Fibroblast of pulmonary artery (primary cell): ENCODE data around the gene TBL2.
"Not testable (repeated sequence)": the region's sequence is repeated elsewhere in the genome, so short reads cannot be mapped to it uniquely, and the experiment has no call there.

Source experiments
- DNase-seq: peaks from one replicate; pipeline ENCODE4 v3.0.0-alpha.2; 2010; ENCODE audit warnings: low read depth
- H3K4me3 ChIP-seq: replicated peaks from 2 replicates; pipeline ENCODE4 v1.5.1; 2011; ENCODE audit warnings: low read depth, mild to moderate bottlenecking, control low read depth, low read length, moderate library complexity
- TF ChIP-seq, protein P1 (sequence below): IDR thresholded peaks from 2 replicates; pipeline ENCODE4 v1.5.1; 2011; ENCODE audit warnings: mild to moderate bottlenecking, control low read depth, low read length, inconsistent platforms; ENCODE audit errors: missing control alignments

The TBL2 gene

DNA sequence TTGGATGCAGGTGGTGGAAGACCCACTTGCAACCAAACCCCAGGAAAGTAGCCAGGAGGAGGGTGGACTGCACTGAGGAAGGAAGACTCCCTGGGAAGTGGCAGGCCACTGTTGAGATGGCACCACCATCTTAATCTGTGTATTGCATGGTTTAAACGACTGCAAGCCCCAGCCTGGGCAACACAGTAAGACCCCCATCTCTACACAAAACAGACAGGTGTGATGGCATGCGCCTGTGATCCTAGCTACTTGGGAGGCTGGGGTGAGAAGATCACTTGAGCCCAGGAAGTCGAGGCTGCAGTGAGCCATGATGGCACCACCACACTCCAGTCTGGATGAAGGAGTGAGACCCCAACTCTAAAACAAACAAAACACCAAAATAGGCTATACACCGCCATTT is 11.2 kb downstream of the TBL2 start:
- TF ChIP-seq, protein P1, sequence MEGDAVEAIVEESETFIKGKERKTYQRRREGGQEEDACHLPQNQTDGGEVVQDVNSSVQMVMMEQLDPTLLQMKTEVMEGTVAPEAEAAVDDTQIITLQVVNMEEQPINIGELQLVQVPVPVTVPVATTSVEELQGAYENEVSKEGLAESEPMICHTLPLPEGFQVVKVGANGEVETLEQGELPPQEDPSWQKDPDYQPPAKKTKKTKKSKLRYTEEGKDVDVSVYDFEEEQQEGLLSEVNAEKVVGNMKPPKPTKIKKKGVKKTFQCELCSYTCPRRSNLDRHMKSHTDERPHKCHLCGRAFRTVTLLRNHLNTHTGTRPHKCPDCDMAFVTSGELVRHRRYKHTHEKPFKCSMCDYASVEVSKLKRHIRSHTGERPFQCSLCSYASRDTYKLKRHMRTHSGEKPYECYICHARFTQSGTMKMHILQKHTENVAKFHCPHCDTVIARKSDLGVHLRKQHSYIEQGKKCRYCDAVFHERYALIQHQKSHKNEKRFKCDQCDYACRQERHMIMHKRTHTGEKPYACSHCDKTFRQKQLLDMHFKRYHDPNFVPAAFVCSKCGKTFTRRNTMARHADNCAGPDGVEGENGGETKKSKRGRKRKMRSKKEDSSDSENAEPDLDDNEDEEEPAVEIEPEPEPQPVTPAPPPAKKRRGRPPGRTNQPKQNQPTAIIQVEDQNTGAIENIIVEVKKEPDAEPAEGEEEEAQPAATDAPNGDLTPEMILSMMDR, result no peak
- H3K4me3 ChIP-seq, result no peak overlapping the region
- no peak for DNase-seq

DNA sequence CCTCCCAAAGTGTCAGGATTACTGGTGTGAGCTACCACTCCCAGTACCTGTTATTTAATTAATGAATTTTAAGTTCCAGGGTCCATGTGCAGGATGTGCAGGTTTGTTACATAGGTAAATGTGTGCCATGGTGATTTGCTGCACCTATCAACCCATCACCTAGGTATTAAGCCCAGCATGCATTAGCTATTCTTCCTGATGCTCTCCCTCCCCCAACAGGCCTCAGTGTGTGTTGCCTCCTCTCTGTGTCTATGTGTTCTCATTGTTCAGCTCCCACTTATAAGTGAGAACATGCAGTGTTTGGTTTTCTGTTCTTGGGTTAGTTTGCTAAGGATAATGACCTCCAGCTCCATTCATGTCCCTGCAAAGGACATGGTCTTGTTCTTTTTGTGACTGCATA is 11.9 kb downstream of the TBL2 start:
- DNase-seq, H3K4me3 ChIP-seq: not testable (repeated sequence)

DNA sequence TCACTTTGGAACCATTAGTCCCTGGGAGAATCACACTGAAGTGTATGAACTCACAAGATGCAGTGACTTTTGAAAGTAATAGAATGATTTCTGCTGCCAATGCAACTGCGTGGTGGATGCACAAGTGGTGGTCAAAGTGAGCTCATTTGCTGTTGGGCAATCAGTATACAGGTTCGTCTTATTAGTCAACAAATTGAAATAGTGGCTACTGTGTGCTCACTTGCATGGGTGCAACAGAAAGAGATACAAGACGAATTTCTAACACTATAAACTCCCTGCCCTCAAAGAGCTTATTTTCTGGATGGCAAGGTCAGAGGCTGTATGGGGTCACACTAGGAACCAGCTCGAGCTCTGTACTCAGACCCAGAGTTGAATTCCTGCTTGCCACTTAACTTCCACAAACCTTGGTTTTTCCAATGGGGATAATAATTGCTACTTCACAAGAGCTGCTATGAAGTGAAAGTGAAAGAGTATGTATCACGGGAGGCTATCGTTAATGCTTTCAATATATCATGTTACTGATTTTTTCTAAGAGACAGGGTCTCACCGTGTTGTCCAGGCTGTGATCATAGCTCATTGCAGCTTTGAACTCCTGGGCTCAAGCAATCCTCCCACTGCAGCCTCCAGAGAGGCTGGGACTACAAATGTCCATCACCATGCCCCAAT is 12.6 kb downstream of the TBL2 start:
- TF ChIP-seq, protein P1, result no peak
- DNase-seq, result no peak
- H3K4me3 ChIP-seq, result no peak overlapping the region

DNA sequence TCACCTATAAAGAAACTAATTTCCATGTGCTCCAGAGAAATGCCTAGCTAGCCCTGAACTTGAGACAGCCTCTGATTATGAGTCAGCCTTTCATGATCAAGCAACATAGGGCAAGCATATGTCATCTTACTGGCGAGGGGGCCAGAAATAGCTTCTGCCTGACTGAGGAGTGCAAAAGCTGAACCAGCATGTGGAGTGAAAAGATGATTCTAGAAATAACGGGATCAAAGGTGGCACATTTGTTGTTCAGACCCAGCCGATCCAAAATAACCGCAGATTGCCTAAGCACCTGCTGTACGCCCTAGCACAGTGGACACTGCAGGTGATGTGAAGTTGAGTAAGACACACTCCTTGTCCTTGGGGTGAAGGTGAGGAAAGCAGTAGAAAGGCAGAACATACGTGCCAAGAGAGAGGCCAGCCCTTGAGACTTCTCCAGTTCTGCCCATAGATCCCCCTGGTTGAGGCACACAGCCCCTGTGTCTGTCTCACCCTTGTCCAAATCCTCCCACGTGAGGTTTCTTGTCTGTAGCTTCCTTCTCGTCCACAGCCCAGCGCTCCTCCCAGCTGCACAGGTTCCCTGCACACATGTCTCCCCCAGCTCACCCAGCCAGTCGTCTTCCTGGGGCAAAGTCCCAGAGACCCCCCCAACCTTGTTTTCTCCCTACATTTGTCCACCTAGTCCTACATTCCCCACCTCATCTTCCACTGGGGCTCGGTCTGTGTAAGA is 18.1 kb downstream of the TBL2 start:
- peak; percentile 64 for DNase-seq
- TF ChIP-seq, protein P1, result no peak
- no peak overlapping the region for H3K4me3 ChIP-seq

DNA sequence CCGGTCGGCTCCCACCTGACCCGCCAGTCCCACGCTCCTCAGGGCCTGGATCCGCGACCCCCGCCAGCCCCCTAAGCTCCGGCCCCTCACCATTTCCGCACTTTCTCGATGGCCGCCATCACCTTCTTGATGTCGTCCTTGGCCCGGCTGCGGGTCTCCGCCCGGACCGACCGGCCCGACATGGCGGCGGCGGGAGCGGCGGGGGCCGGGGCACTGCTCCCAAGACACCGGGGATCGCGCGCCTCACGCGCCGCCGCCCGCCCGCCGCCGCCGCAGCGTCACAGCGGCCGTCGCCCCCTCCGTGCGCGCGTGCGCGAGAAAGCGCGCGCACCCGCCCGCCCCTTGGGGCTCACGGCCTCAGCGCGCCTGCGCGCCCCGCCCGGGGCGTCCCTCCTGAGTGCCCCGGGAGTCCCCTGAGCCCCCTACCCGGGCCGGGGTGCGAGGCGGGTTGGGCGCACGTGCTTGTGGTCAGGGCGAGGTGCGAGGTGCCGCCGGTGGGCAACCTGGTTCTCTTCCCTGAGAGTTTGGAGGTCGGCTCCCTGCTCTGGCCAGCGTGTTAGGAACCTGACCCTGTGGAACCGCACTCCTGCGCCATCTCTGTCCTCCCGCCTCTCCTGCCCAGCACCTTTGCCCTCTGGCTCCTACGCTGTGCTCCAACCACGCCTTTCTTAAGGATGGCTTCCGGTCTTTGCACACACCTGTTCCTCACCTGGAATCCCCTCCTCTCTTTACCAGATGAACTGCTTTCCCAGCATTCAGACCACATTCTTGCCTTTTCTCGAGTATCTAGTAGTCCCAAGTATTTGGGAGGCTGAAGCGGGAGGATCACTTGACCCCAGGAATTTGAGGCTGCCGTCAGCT is 20.8 kb downstream of the TBL2 start, which contains the start of gene BCL7B:
Gene BCL7B (minus strand): TSS at position 294 of the 861 bp plus-strand sequence. CDS start 112 bp downstream, at position 182.
- peak within 1 kb of the TSS; percentile 84 for H3K4me3 ChIP-seq
- peak; percentile 55 for DNase-seq
- TF ChIP-seq, protein P1, result no peak

DNA sequence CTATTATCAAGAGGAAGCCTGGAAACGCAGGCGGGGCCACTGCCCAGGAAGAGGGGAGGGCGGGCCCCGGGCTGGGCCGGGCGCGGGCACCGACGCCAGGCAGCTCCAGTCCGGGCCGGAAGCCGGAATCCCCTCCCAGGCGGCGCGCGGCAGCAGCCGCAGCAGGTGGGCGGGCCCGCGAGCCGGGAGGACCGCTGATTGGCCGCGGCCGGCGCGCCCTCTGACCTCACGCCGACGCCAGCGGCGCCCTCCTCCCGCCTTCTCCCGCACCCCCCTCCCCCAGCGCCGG is 21.3 kb downstream of the TBL2 start:
- peak; percentile 92 for DNase-seq
- TF ChIP-seq, protein P1, result no peak
- H3K4me3 ChIP-seq, result peak overlapping the region; percentile 84

DNA sequence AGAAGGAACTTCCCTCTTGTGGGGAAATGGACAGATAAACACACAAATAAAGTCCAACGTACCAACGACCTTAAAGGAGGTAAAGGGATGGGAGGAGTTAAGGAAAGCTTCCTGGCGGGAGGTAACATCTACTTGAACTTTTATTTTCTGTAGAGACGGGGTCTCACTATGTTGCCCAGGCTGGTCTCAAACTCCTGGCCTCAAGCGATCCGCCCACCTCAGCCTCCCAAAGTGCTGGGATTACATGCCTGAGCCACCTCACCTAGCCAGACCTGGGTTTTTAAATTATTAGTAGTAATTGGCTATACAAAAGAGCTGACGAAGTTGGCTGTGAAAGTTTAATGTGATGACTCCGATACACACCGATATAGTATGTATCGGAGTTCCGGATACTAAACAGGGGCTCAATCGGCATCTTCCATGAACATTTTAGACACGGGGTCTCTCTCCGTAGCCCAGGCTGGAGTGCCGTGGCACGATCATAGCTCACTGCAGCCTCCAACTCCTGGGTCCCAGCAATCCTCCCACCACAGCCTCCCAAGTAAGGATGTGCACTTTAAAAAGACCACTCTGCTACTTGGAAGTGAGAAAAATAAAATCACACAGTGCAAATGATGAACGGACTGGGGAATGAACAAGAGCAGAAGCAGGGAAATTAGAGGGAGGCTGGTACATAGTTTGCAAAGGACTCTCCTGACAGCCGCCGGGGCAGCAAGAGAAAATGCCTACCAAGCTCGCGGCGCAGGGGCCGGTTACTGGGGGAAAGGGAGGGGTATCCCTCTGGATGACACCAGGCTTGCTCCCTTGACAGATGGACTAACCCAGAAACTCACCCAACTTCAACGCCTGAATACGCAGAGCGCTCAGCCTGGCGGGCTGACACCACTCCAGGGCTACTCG is 21.9 kb downstream of the TBL2 start:
- TF ChIP-seq, protein P1, result no peak
- peak overlapping the region; percentile 84 for H3K4me3 ChIP-seq
- DNase-seq, result no peak
